ENCODE measurements around the gene NFATC2.

GRCh38 chr20:51420111-51420510 is 122.4 kb downstream of the NFATC2 start:
- TF ChIP-seq CTCF (IDR thresholded peaks at IDR 0.05) (no peak), POLR2A (IDR thresholded peaks at IDR 0.05) (no peak), POLR2AphosphoS5 (IDR thresholded peaks at IDR 0.05) (no peak)
